ENCODE data around the gene SNX24. TPM values are rescaled to one million over a fixed set of nuclear protein-coding genes. Genes with fewer than 3 reads are reported as not detected.
A peak's percentile ranks its signal among the peaks of the same experiment; 100 is the strongest.
"Not testable (repeated sequence)": the region's sequence is repeated elsewhere in the genome, so short reads cannot be mapped to it uniquely, and the experiment has no call there.

The SNX24 gene
- total RNA-seq, 1 donor from 2014 or later = 13.6 TPM

- H3K27me3 Mint-ChIP-seq = peaks cover 3% of the 10 kb centered on the region
- H3K36me3 Mint-ChIP-seq = no peaks in the 10 kb centered on the region
- peak overlapping the region; percentile 91 for H3K27ac Mint-ChIP-seq
- H3K9me3 Mint-ChIP-seq = no peaks in the 10 kb centered on the region
- H3K4me1 Mint-ChIP-seq (ENCODE audit: unreplicated experiment) = peaks cover 19% of the 10 kb centered on the region
- TF ChIP-seq CTCF (conservative IDR thresholded peaks at IDR 0.05) = no peak
- H3K4me3 Mint-ChIP-seq = peak overlapping the region; percentile 91
- no peak for DNase-seq (ENCODE audit: extremely low spot score, unreplicated experiment)
Measured at GRCh38 chr5:122844136-122844909, 1.1 kb upstream of the SNX24 start.

GRCh38 chr5:122844910-122845228 lies 544 bp upstream of the SNX24 start:
- Mint-ChIP-seq H3K4me1 (ENCODE audit: unreplicated experiment) (peaks cover 22% of the 10 kb centered on the region), H3K9me3 (no peaks in the 10 kb centered on the region), H3K36me3 (peaks cover 3% of the 10 kb centered on the region), H3K27ac (peak overlapping the region; percentile 91), H3K4me3 (peak overlapping the region; percentile 91), H3K27me3 (peaks cover 3% of the 10 kb centered on the region)
- no peak for DNase-seq (ENCODE audit: extremely low spot score, unreplicated experiment)
- no peak for TF ChIP-seq CTCF (conservative IDR thresholded peaks at IDR 0.05)

GRCh38 chr5:122846051-122846550 lies 688 bp downstream of the SNX24 start:
- H3K36me3 Mint-ChIP-seq = peaks cover 3% of the 10 kb centered on the region
- no peak for TF ChIP-seq CTCF (conservative IDR thresholded peaks at IDR 0.05)

GRCh38 chr5:122847687-122848081 lies 2.3 kb downstream of the SNX24 start:
- no peak for TF ChIP-seq CTCF (conservative IDR thresholded peaks at IDR 0.05)
- Mint-ChIP-seq H3K4me3 (peak overlapping the region; percentile 87), H3K36me3 (peaks cover 3% of the 10 kb centered on the region)

More at GRCh38 chr5:122846051-122846550, 688 bp downstream of the SNX24 start:
- H3K9me3 Mint-ChIP-seq = no peaks in the 10 kb centered on the region
- no peak for DNase-seq (ENCODE audit: extremely low spot score, unreplicated experiment)
- H3K4me3 Mint-ChIP-seq = peak overlapping the region; percentile 87
- H3K27me3 Mint-ChIP-seq = peaks cover 3% of the 10 kb centered on the region
- H3K27ac Mint-ChIP-seq = peak overlapping the region; percentile 92
- peaks cover 23% of the 10 kb centered on the region for H3K4me1 Mint-ChIP-seq (ENCODE audit: unreplicated experiment)

GRCh38 chr5:122849771-122850170 lies 4.4 kb downstream of the SNX24 start:
- H3K4me3 Mint-ChIP-seq = peak overlapping the region; percentile 14
- H3K36me3 Mint-ChIP-seq = peaks cover 3% of the 10 kb centered on the region
- DNase-seq (ENCODE audit: extremely low spot score, unreplicated experiment) = no peak
- H3K9me3 Mint-ChIP-seq = no peaks in the 10 kb centered on the region
- peak overlapping the region; percentile 82 for H3K27ac Mint-ChIP-seq
- peaks cover 21% of the 10 kb centered on the region for H3K4me1 Mint-ChIP-seq (ENCODE audit: unreplicated experiment)
- H3K27me3 Mint-ChIP-seq = no peaks in the 10 kb centered on the region
- TF ChIP-seq CTCF (conservative IDR thresholded peaks at IDR 0.05) = no peak

More at GRCh38 chr5:122847687-122848081, 2.3 kb downstream of the SNX24 start:
- Mint-ChIP-seq H3K27ac (peak overlapping the region; percentile 92), H3K9me3 (no peaks in the 10 kb centered on the region), H3K4me1 (ENCODE audit: unreplicated experiment) (peaks cover 23% of the 10 kb centered on the region), H3K27me3 (no peaks in the 10 kb centered on the region)
- DNase-seq (ENCODE audit: extremely low spot score, unreplicated experiment) = no peak

- peaks cover 11% of the 10 kb centered on the region for H3K36me3 Mint-ChIP-seq
- not testable (repeated sequence) for H3K9me3 Mint-ChIP-seq; DNase-seq (ENCODE audit: extremely low spot score, unreplicated experiment); H3K27ac Mint-ChIP-seq; H3K4me3 Mint-ChIP-seq; H3K27me3 Mint-ChIP-seq; H3K4me1 Mint-ChIP-seq (ENCODE audit: unreplicated experiment)
Measured at GRCh38 chr5:122857538-122857937, 12.1 kb downstream of the SNX24 start.

Measured in type B pancreatic cell (in vitro differentiated cells).